SJCRH30 (cell line): ENCODE results near the gene YTHDF1. TPM values are rescaled to one million over a fixed set of nuclear protein-coding genes. Genes with fewer than 3 reads are reported as not detected.

Source experiments
- DNase-seq, 2 experiments: peaks; one replicate each; pipeline ENCODE4 v3.0.0-alpha.2; 2015 to 2020
- H3K27ac ChIP-seq: fragments of 250-450 bp; sonication (Bioruptor Pico); 2 replicates; pipeline ENCODE4 v1.5.1; 2020; ENCODE audit warnings: mild to moderate bottlenecking, moderate library complexity
- H3K27me3 ChIP-seq: fragments of 250-450 bp; sonication (Bioruptor Pico); 2 replicates; pipeline ENCODE4 v1.5.1; 2020; ENCODE audit warnings: mild to moderate bottlenecking, moderate library complexity
- H3K36me3 ChIP-seq: fragments of 250-450 bp; sonication (Bioruptor Pico); 2 replicates; pipeline ENCODE4 v1.5.1; 2020; ENCODE audit warnings: mild to moderate bottlenecking, moderate library complexity
- H3K4me1 ChIP-seq: fragments of 250-450 bp; sonication (Bioruptor Pico); 2 replicates; pipeline ENCODE4 v1.5.1; 2020; ENCODE audit warnings: mild to moderate bottlenecking, moderate library complexity
- H3K4me3 ChIP-seq: fragments of 250-450 bp; sonication (Bioruptor Pico); 2 replicates; pipeline ENCODE4 v1.5.1; 2020; ENCODE audit warnings: mild to moderate bottlenecking, moderate library complexity
- H3K9me3 ChIP-seq: fragments of 250-450 bp; sonication (Bioruptor Pico); replicated peaks from 2 replicates; pipeline ENCODE4 v1.5.1; 2020; ENCODE audit warnings: mild to moderate bottlenecking, moderate library complexity
- total RNA-seq: library from RNA; depleted of rRNA; stranded (reverse); fragments of >200 nt; shearing (Covaris generic); gene quantifications from 2 replicates; pipeline ENCODE4 v1.2.3, GENCODE V29; 2014

Gene YTHDF1
- total RNA-seq, 1 experiment from 2014 or later, result 84.4 TPM

DNA sequence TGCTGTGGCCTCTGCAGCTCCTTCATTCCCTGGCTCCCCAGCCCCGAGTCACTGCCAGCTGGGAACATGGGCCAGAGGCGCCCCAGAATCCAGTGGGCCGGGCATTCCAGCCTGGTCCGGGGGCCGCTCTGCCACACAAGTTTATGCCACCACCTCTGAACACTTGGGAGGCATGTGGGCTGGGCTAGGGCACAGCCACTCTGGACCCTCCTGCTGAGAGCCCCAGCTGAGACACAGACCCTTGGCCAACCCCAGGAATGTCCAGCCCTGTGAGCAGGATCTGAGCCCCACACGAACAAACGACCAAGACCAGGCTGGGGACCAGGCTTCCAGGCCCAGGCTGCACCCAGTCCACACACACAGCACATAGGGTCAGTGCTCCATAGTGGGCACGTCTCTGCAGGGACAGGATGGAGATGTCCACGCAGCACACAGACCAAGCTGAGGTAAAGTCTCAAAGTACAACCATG is 33.0 kb downstream of the YTHDF1 start:
- Histone ChIP-seq H3K27me3 (peaks cover 24% of the 10 kb centered on the region; the same call in 1 of the 2 replicates), H3K9me3 (no peaks in the 10 kb centered on the region), H3K4me3 (no peak overlapping the region), H3K27ac (no peak overlapping the region), H3K4me1 (no peaks in the 10 kb centered on the region), H3K36me3 (no peaks in the 10 kb centered on the region)
- DNase-seq, result no peak

DNA sequence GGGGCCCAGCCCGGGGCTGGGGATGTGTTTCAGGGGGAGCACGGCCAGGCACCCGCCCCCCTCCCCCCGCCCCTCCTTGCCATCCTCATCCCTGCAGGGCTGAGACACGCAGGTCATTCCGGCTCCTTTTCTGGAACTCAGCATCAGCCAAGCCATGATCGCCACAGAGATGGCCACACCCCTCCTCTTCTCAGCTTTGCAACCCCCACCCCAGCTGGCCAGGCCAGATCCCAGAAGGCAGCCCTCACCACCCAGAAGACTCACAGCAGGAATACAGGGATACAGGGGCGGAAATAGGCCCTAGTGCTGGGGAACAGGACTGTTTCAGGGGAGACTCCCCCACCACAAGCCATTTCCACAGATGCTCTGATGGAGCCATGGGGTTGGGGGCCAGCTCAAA is 33.5 kb downstream of the YTHDF1 start:
- H3K4me3 ChIP-seq, result no peak overlapping the region
- peaks cover 24% of the 10 kb centered on the region; the same call in 1 of the 2 replicates for H3K27me3 ChIP-seq
- no peak overlapping the region for H3K27ac ChIP-seq
- H3K4me1 ChIP-seq, result no peaks in the 10 kb centered on the region
- H3K9me3 ChIP-seq, result no peaks in the 10 kb centered on the region
- H3K36me3 ChIP-seq, result no peaks in the 10 kb centered on the region
- no peak for DNase-seq

DNA sequence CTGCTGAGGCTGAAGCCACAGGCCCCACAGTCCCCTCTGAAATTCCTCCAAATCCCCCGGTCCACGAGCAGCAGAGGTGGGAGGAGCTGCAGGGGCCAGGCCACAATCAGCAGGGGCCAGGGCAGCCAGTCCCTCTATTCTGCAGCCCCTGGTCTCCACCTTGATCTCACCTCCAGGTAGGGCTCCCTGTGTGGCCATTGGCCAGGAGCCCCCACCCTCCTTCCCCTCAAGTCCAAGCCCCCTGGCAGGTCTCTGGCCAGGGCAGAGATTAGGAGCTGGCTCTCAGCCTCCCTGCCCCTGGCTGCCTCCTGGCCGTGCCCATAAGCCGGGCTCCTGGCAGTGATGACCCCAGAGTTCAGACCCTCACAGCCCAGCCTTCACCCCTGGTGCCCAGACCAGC is 34.7 kb downstream of the YTHDF1 start:
- no peak overlapping the region for H3K27ac ChIP-seq
- no peaks in the 10 kb centered on the region for H3K4me1 ChIP-seq
- H3K36me3 ChIP-seq, result no peaks in the 10 kb centered on the region
- no peak for DNase-seq
- no peaks in the 10 kb centered on the region for H3K9me3 ChIP-seq
- no peak overlapping the region for H3K4me3 ChIP-seq
- peaks cover 24% of the 10 kb centered on the region; the same call in 1 of the 2 replicates for H3K27me3 ChIP-seq

DNA sequence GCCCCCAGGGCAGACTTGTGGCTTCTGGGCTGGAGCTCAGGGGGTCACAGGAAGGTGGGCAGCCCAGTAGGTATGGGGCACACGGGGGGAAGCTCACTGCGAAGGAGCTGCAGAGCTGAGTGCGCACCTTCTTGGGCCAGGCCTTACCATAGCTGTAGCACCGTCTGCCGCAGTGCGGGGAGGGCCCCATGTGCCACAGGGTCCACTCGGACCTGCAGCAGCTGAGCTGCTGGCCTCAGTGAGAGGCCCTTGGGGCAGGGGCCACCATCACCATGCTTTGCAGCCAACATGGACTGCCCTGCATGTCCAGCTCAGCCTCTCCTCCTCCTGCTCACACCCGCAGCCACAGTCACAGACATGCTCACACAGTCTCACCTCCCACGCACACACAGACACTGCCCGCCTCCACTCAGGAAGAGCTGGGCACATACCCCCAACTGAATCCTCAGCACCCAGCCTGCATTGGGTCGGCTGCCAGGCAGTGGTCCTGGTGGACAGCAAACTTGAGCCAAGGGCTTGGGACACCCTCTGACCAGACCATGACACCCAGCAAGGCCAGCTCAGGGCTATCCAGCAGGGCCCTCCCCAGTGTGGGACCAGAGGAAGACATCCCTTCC is 35.3 kb downstream of the YTHDF1 start:
- H3K9me3 ChIP-seq, result no peaks in the 10 kb centered on the region; the same call in 1 of the 2 replicates
- H3K27ac ChIP-seq, result no peak overlapping the region
- H3K4me3 ChIP-seq, result no peak overlapping the region
- H3K4me1 ChIP-seq, result no peaks in the 10 kb centered on the region
- no peaks in the 10 kb centered on the region for H3K36me3 ChIP-seq
- H3K27me3 ChIP-seq, result peaks cover 24% of the 10 kb centered on the region; the same call in 1 of the 2 replicates
- no peak for DNase-seq

DNA sequence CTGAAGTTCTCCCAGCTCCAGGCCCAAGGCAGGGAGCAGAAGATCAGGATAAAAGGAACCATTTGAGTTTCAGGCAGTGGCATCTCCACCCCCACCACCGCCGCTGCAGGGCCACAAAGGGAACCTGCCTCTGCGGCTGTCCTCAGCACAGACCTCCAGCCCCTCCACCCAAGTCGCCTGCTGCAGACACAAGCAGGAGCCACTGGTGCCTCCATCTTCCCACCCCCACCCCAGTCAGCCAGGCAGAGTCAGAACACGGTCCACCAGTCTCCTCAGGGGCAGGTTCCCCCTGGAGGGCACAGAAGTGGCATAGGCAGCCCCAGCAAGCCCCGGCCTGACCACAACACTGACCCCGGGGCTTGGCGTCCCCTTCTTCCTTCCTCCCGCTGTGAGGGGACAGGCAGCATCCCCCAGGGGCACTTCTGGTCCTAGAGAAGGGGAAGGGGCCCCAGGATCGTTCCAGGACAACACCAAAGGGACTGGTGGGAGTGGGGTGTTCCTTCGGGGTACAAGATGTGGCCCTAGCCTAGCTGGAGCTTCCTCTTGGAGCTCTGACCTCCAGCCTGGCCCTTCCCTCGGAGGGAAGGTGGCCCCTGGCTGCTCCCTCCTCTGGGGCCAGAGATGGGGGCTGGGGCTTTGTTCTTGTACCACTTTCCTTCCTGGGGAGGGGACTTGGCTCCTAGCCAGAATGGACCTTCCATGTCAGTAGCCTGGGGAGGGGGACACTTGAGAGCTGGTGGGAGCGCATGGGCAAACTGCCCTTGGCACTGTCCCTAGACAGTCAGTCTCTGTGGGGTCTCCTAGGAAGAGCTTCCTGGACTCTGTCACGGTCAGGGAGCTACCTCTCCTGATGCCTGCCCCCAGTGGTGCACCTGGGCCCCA is 36.0 kb downstream of the YTHDF1 start:
- DNase-seq, result no peak
- H3K4me3 ChIP-seq, result no peak overlapping the region
- no peaks in the 10 kb centered on the region for H3K36me3 ChIP-seq
- no peaks in the 10 kb centered on the region for H3K4me1 ChIP-seq
- no peak overlapping the region for H3K27ac ChIP-seq
- H3K9me3 ChIP-seq, result no peaks in the 10 kb centered on the region; the same call in 1 of the 2 replicates
- peaks cover 24% of the 10 kb centered on the region; the same call in 1 of the 2 replicates for H3K27me3 ChIP-seq

DNA sequence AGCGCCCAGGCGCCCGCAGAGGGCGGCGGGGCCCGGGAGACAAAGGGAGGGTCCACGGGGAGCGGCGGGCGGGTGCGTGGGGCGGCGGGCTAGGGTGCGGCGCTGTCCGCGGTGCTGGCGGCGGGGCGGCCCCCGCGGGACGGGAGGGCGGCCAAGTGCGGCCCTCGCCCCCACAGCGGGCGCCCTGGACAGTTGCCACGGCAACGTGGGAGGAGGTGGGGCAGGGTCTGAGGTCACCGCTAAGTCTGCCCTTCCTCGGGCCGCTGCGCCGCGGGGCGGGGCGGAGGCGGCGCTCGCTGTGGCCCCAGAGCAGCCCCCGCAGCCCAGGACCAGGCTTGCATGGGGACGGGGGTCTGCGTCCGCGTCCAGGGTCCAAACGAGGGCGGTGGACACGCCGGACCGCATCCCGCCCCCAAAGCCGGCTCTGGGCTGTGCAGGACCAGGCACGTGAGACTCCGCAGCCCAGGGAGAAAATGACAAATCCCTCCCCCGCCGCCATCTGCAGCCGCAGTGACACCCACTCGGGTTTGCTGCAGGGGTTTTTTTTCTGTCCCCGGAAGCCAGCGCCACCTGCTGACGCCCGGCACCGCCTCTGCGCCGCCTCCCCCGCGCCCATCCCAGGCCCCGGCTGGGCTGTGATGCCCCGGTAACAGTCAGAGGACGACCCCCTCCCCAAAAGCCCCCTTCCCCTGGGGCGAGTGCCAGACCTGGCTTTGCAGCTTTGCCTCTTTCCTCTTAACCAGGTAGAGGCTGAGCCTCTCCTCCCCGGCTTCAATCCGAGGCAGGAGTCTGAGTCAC is 36.8 kb downstream of the YTHDF1 start:
- H3K36me3 ChIP-seq, result no peaks in the 10 kb centered on the region
- H3K9me3 ChIP-seq, result no peaks in the 10 kb centered on the region; the same call in 1 of the 2 replicates
- H3K4me3 ChIP-seq, result no peak overlapping the region
- no peaks in the 10 kb centered on the region for H3K4me1 ChIP-seq
- H3K27ac ChIP-seq, result no peak overlapping the region
- DNase-seq, result no peak
- peaks cover 30% of the 10 kb centered on the region; the same call in 1 of the 2 replicates for H3K27me3 ChIP-seq

DNA sequence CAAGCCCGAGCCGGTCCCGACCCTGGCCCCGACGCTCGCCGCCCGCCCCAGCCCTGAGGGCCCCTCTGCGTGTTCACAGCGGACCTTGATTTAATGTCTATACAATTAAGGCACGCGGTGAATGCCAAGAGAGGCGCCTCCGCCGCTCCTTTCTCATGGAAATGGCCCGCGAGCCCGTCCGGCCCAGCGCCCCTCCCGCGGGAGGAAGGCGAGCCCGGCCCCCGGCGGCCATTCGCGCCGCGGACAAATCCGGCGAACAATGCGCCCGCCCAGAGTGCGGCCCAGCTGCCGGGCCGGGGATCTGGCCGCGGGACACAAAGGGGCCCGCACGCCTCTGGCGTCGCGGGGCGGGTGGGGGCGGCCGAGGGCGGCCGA is 37.5 kb downstream of the YTHDF1 start:
- no peak overlapping the region for H3K27ac ChIP-seq
- H3K36me3 ChIP-seq, result no peaks in the 10 kb centered on the region
- no peaks in the 10 kb centered on the region; the same call in 1 of the 2 replicates for H3K9me3 ChIP-seq
- no peak for DNase-seq
- H3K27me3 ChIP-seq, result peaks cover 37% of the 10 kb centered on the region; the same call in 1 of the 2 replicates
- no peak overlapping the region for H3K4me3 ChIP-seq
- H3K4me1 ChIP-seq, result no peaks in the 10 kb centered on the region

DNA sequence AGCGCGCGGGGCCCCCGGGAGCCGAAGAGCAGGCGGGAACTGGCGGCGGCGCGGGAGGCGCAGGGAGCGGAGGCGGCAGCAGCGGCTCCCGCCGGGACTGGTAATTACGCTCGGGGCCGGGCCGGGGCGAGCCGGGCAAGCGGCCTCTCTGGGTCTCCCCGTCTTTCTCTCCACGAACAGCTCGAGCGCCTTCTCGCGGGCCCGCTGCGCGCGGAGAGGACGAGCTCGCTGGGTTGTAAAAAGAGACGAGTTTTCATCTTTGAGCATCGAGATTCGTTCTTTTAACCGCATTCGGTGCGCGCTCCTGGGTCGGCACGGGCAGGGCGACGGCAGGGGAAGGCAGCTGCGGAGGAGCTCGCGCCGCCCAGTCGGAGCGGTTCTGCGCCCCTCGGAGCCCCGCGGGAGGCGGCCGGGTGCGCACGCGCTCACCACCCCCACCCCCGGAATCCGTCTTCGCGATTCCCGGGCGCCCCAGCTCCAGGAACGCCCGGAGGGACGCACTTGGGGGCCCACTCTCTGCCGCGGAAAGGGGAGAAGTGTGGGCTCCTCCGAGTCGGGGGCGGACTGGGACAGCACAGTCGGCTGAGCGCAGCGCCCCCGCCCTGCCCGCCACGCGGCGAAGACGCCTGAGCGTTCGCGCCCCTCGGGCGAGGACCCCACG is 38.0 kb downstream of the YTHDF1 start:
- Histone ChIP-seq H3K27me3 (peaks cover 40% of the 10 kb centered on the region; the same call in 1 of the 2 replicates), H3K4me1 (no peaks in the 10 kb centered on the region), H3K36me3 (no peaks in the 10 kb centered on the region), H3K27ac (no peak overlapping the region), H3K4me3 (no peak overlapping the region), H3K9me3 (no peaks in the 10 kb centered on the region; the same call in 1 of the 2 replicates)
- DNase-seq, result no peak

DNA sequence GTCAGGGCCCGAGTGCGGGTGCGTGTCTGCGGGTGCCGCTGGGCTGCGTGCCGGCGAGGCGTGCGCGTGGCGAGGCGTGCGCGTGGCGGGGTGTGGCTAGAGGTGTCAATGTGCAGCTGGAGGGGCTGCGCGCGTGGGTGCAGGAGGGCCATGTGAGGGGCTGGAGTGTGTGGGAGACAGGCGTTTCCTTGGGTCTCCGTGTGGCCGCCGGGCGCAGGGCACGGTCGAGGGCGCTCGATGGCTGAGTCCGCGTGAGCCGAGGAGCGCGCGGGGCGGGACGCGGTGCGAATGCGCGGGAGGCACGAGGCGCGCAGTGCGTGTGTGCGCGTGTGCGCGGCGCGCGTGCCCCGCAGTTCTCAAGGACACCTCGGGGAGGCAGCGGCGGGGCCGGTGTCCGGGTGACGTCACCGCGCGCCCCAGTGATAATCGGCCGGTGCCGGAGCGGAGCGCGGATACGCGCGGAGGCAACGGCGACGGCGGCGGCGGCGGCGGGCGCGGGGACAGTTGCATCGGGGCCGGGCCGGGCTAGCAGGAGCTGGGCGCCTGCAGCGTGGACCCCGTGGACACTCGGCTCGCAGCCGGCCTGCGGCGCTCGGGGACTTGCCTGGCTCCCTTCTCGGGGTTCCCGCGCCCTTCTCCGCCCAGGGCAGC is 38.7 kb downstream of the YTHDF1 start:
- no peaks in the 10 kb centered on the region; the same call in 1 of the 2 replicates for H3K9me3 ChIP-seq
- no peaks in the 10 kb centered on the region for H3K36me3 ChIP-seq
- peaks cover 41% of the 10 kb centered on the region; the same call in 1 of the 2 replicates for H3K27me3 ChIP-seq
- H3K4me1 ChIP-seq, result no peaks in the 10 kb centered on the region
- H3K4me3 ChIP-seq, result no peak overlapping the region
- no peak for DNase-seq
- no peak overlapping the region for H3K27ac ChIP-seq

DNA sequence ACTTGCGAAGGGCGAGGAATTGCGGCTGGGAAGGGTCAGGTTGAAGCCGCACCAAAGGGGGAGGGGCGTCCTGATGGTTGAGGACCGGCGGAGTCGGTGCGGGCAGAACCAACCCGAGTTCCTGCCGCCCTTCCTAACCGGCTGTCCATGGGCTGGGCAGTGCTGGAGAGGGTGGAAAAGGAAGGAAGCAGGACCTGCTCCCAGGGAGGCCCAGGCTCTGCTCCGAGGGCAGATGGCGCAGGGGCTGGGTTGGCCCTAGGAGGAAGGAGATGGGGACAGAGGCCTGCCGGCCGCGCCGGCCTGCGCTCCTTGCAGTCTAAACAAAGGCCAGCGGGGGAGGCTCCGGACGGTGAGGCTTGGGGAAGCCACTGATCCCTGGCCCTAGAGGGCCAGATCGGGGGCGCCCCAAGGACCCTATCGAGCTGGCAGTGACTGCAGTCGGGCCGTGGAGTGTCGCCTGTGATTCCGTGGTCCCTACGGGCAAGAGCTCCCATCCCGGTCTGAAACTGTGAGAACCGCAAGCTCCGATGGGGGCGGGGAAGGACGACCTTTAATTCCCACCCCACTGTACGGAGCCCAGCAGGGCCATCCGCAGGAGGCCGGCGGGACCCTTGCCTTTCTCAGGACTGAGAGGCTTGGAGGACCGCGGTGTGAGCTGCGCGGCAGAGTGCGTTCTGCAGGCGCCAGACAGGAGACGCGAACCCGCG is 39.4 kb downstream of the YTHDF1 start:
- peaks cover 43% of the 10 kb centered on the region for H3K27me3 ChIP-seq
- no peaks in the 10 kb centered on the region for H3K36me3 ChIP-seq
- no peak overlapping the region for H3K27ac ChIP-seq
- no peaks in the 10 kb centered on the region for H3K4me1 ChIP-seq
- H3K4me3 ChIP-seq, result no peak overlapping the region
- DNase-seq, result no peak
- no peaks in the 10 kb centered on the region; the same call in 1 of the 2 replicates for H3K9me3 ChIP-seq

DNA sequence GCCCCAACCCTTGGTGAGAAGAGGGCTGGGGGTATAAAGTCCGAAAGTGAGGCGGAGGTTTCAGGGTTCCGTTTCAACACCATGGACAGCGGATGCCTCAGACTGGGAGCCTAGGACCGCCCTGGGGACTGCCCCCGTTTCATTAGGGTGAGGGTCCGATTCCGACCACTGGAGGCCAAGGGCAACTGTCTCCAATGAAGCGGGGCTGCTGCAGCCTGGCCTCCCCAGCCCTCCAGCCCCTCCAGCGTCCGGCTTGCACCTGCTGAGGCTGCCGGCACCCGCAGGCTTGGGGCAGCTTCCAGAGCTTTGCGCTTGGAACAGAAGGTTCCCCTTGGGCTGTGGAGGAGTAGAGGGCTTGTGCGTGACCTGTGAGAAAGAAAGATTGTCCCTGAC is 39.9 kb downstream of the YTHDF1 start:
- no peak overlapping the region for H3K27ac ChIP-seq
- no peaks in the 10 kb centered on the region for H3K4me1 ChIP-seq
- no peaks in the 10 kb centered on the region; the same call in 1 of the 2 replicates for H3K9me3 ChIP-seq
- no peaks in the 10 kb centered on the region for H3K36me3 ChIP-seq
- peaks cover 44% of the 10 kb centered on the region for H3K27me3 ChIP-seq
- DNase-seq, result no peak
- no peak overlapping the region for H3K4me3 ChIP-seq

DNA sequence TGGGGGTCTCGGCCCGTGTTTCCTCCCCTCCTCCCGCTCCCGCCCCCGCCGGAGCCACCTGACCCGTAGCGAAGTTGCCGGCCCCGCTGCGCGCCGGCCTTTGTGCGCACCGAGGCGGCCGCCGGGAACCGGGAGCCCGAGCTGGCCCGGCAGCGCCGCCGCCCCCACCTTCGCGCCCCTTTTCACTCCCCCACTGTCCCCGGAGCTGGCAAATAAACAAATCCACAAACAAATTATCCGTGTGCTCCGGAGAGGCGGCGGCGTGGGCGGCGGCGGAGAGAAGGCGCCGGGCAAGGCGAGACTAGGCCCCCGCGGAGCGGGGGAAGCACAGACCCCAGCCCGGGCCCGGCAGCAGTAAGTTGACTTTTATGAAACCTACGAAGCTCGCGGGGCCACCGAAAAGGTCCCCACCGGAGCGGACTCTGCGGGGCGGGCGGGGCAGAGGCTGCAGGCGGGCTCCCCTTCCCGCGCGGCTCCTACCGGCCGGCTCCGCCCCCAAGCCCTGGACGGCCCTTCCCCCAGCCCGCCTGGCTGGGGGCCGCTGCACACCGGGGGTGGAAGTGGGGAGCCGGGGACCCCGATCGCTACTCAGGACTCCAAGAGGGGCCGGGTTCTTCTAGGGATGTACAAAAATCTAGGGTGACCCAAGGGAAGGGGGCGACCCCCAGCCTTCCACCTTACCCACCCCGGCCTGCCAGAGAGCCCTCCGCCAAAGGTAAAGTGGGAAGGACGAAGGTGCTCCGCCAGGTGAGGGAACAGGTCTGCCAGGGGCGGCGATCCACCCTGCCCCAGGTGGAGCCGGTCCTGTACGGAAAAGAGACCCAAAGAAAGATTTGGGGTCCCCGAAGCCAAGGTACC is 40.7 kb downstream of the YTHDF1 start:
- Histone ChIP-seq H3K27me3 (peaks cover 44% of the 10 kb centered on the region), H3K9me3 (no peaks in the 10 kb centered on the region; the same call in 1 of the 2 replicates), H3K36me3 (no peaks in the 10 kb centered on the region), H3K27ac (no peak overlapping the region), H3K4me3 (no peak overlapping the region), H3K4me1 (no peaks in the 10 kb centered on the region)
- no peak for DNase-seq
